Stimulated activated CD8-positive, alpha-beta memory T cell treated with anti-CD3 and anti-CD28 coated beads, Interleukin-12 subunit alpha, Interleukin-12 subunit beta, amount 100 ng/mL, for 24 hours (primary cell): ENCODE data around the gene GPANK1.
"Not testable (repeated sequence)": the region's sequence is repeated elsewhere in the genome, so short reads cannot be mapped to it uniquely, and the experiment has no call there.

Experiments
- DNase-seq: peaks from one replicate; pipeline ENCODE4 v3.0.0-alpha.2; 2020; ENCODE audit errors: extremely low read depth

Gene GPANK1

DNA sequence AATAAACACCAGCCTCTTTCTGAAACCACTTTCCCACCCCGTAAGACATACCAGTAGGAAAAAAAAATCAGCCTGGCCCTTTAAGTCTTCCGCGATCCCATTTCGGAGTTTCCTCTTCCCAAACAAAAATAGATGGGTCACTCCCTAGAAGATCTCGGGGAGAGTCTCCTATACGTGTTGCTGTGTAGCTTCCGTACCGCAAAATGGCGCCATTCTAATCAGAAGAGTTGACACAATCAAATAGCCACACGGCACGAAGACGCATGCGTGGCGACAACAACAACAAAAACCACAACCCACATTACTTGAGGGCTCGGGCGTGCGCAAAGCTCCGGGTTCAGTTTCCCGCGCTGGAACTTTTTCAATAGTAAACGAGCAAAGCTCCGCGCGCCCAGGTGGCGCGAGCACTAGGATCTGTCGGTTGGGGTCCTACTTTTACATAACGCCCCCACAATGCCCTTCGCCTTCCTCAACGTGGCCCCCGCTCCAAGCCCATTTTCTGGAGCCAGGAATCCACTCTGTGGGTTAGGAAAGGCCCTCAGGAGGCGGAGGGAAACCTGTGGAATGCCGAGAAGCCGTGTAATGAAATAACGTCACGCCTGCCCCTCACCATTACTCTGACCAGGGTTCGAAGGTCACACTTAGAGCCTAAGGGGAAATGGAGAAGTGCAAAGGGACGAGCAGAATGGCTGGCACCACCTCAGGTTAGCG is at the start of gene GPANK1:
Gene GPANK1, minus strand, starts transcription at position 208 of the 711 bp plus-strand sequence. CDS start 519 bp downstream, outside the sequence.
- DNase-seq, result peak; percentile 80

DNA sequence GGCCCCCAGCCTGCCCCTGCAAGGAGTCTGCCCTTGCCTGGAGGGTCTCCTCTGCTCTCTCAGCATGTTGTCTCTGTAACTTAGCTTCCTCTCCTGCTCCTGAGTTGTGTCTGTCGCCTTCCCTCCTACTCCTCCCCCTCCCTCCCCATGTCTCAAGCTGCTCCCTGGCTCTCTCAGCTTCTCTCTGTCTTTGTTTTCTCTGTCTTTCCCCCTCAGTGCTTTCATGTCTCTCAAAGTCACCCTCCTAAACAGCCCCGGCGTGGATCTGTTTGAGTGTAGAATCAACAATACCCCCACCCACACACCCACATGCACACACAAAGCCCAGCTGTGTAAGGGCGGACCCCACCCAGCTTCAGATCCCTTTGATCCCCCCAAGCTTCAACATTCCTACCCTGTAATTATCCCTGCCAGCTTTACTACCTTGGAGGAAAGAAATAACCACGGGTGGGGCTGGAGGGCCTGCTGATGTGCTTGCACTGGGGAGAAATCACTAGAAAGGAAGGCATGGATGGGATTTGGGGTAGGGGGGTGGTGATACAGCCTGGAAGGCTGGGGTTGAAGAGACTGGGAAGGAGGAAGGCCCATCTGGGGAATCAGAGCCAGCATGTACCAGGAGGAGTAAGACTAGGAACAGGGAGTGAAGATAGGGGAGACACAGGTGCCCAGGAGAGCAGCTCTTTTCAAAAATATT is 49.3 kb upstream of the GPANK1 start:
- no peak for DNase-seq

DNA sequence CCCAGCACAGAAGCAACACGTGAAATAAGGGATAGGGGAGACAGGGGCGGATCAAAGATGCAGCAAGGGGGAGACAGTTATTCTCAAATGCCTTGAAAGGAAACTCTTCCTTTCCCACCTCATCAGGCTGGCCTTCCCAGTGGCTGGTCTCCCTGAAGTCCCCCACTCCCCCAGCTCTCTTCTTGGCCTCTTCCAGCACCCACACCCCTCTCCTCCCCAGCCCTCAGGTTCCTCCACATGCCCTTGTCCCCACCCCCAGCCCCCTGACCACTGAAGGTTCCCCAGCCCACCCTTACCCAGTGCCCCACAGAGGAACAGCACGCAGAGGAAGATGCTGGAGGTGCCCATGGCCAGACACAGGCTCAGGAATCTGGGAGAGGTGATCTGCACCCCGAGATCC is 48.7 kb upstream of the GPANK1 start:
- no peak for DNase-seq

DNA sequence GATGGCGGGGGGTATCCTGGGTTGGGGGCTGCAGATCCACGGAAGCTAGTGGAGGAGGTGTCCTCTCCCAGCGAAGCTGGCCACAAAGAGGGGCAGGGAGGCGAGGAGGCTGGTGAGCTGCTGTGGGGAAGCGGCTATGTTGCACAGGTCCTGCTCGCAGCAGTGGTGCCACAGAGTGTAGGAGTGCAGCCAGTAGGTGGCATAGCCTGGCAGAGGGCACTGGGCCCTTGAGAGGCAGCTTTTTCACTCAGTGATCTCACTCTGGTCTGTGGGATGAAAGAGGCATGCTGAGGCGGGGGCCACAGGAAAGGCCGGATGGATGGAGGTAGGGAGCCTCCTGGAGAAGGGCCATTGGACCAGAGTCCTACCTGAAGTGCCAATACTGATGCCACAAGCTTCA is 47.5 kb upstream of the GPANK1 start:
- no peak for DNase-seq

- no peak for DNase-seq
These were observed 46.4 kb upstream of the GPANK1 start for GRCh38 chr6:31711233-31711632.

GRCh38 chr6:31710523-31711219 is 45.9 kb upstream of the GPANK1 start:
- no peak for DNase-seq

DNA sequence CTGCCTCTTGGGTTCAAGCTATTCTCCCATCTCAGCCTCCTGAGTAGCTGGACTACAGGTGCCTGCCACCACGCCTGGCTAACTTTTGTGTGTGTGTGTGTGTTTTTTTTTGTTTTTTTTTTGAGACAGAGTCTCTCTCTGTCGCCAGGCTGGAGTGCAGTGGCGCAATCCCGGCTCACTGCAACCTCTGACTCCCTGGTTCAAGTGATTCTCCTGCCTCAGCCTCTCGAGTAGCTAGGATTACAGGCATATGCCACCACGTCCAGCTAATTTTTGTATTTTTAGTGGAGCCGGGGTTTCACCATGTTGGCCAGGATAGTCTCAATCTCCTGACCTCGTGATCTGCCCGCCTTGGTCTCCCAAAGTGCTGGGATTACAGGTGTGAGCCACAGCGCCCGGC is 44.4 kb upstream of the GPANK1 start:
- DNase-seq, result not testable (repeated sequence)

DNA sequence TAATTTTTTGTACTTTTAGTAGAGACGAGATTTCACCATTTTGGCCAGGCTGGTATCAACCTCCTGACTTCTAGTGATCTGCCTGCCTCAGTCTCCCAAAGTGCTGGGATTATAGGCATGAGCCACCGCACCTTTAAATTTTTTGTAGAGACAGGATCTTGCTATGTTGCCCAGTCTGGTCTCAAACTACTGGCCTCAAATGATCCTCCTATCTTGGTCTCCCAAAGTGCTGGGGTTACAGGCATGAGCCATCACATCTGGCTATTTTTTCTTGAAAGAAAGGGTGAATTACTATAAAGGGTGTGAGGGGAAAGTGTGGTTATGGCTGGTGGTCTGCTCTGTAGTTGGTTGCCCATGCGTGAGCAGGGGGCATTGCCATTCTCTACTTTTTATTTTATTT is 43.4 kb upstream of the GPANK1 start:
- DNase-seq, result no peak

DNA sequence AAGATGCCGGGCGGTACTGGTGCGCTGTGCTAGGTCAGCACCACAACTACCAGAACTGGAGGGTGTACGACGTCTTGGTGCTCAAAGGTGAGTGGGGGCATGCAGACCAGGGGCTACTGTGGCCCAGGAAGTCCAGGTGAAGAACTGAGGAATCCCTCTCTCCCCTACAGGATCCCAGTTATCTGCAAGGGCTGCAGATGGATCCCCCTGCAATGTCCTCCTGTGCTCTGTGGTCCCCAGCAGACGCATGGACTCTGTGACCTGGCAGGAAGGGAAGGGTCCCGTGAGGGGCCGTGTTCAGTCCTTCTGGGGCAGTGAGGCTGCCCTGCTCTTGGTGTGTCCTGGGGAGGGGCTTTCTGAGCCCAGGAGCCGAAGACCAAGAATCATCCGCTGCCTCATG is 42.9 kb upstream of the GPANK1 start:
- DNase-seq, result no peak

DNA sequence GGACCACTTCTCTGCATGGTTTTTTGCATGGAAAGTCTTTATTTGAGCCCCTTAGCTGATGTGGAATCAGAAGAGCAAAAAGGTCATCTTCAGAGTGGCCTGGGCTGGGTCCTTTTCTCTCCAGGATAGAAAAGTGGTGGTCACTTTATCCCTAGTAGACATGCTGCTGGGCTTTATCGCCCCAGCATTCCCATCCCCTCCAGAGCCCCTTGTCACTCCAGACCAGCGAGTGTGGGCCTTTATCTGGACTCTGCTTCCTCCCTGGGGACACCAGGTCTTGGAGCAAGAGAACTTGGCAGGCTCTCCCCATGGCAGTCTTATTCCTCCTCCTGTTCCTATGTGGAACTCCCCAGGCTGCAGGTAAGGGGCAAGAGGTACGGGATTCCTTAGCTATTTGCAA is 41.8 kb upstream of the GPANK1 start, which contains the start of gene LY6G6F:
Gene LY6G6F, plus strand, starts transcription at position 268 of the 400 bp plus-strand sequence. Its CDS starts 41 bp downstream, at position 309.
- DNase-seq, result no peak

DNA sequence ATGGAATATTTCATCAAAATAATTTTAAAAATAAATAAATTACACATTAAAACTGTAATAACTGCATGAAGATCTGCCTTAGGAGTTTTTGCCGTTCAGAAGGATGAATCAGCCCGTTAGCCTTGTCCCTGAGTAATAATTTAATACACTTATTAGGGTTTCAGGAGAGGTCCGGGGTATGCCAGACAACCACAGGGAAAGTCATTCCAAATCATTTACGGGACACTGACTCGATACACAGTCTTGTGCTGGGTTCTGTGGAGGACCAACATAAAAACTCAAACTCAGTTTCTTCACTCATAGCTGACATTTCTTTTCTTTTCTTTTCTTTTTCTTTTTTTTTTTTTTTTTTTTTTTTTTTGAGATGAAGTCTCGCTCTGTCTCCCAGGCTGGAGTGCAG is 41.1 kb upstream of the GPANK1 start:
- no peak for DNase-seq

- peak; percentile 90 for DNase-seq
These were observed 38.3 kb upstream of the GPANK1 start, which contains the start of gene ABHD16A for GRCh38 chr6:31702819-31703716. Gene ABHD16A (minus strand): TSS chr6:31703324. CDS start chr6:31703281, 43 bp downstream.

DNA sequence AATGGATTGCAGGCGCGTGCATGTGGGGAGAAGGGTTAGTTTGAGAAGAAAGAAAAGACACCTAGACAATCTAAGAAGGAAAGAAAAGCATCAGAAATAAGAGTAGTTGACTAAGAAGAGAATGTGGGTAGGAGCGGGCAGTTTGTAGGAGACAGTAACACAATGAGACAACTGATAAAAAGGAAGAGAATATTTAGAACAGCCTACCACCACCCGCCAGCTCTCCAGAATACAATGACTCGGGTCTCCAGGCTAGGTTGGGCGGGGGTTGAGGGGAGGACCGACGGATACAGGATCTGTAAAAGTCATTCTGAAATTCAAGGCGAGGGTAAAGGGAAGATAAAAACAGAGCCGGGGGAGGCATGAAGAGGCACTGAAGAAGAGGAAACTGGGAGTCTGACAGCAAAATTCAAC is 37.6 kb upstream of the GPANK1 start:
- DNase-seq, result no peak

- no peak for DNase-seq
These were observed 37.0 kb upstream of the GPANK1 start for GRCh38 chr6:31701666-31702404.

DNA sequence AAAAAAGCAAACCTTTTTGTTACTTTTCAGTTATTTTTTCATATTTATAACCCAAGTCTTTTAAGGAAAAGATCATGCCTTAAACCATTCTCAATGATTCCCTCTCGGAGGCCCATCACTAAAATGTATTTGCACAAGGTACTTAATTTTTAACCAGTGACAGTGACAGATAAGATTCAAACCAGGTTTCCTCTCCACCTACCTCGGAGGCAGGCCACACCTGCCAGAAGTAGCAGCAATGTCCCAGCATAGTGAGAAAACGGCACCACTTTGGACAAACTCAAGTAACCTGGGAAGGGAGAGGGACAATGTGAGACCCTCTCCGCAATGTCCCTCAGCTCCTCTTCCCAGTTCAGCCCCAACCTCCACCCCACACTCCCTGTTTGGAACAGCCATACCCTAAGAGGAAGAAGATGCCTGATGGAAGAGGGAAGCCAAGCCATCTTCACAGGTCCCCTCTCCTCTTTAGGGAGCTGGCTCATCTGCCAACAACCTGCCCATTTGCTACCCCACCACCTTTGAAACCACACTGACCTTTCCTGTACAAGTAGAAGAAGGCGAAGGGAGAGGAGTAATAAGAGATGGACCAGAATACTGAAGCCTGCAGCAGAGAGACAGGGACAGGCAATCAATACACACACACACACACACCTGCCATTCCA is 36.1 kb upstream of the GPANK1 start:
- DNase-seq, result no peak

DNA sequence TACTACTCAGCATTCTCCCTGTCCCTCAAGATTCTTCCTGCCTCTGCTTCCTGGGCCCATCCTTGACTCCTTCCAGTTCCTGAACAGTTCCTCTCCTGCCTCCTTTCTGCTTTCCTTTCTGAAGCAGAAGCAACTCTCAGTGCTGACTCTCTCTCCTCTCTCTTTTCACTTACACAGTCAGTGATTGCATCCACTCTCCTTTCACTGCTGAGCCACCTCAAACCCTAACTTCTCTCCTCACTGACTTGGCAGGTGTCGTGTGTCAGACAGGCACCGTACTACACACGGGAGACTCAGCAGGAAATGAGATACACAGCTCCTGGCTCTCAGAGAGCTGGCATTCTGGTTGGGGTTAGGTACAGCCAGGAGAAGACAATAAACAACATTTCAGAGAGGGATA is 32.8 kb upstream of the GPANK1 start:
- DNase-seq, result no peak

GRCh38 chr6:31693535-31693934 is 28.7 kb upstream of the GPANK1 start:
- no peak for DNase-seq

GRCh38 chr6:31692886-31693285 is 28.1 kb upstream of the GPANK1 start:
- no peak for DNase-seq

- no peak for DNase-seq
These were observed 27.6 kb upstream of the GPANK1 start for GRCh38 chr6:31692353-31692752.

DNA sequence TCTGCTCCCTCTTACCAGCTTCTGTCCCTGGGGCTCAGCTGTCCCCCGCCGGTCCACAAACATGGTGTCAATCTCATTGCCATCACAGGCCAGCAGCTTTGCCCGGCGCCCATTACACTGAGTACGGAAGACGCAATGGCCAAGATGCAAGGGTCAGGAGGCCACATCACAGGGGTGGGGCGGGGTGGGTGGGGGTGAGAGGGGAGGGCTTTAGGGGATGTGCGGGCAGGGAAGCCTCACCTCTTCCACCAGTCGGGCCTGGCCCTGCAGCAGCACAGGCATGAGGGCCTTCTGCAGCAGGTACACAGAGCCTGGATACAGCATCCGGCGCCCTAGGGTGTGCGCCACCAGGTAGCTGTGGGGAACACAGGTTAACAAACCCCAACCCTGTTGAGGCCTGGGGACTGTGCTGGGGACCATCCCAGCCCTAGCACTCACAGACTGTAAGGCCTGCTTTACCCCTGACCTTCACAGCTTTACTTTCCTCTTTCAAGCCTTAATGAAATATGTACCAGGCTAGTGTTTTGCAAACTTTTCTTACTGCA is 26.8 kb upstream of the GPANK1 start:
- DNase-seq, result no peak
